Measurements from ENCODE around the gene PHKB.

DNA sequence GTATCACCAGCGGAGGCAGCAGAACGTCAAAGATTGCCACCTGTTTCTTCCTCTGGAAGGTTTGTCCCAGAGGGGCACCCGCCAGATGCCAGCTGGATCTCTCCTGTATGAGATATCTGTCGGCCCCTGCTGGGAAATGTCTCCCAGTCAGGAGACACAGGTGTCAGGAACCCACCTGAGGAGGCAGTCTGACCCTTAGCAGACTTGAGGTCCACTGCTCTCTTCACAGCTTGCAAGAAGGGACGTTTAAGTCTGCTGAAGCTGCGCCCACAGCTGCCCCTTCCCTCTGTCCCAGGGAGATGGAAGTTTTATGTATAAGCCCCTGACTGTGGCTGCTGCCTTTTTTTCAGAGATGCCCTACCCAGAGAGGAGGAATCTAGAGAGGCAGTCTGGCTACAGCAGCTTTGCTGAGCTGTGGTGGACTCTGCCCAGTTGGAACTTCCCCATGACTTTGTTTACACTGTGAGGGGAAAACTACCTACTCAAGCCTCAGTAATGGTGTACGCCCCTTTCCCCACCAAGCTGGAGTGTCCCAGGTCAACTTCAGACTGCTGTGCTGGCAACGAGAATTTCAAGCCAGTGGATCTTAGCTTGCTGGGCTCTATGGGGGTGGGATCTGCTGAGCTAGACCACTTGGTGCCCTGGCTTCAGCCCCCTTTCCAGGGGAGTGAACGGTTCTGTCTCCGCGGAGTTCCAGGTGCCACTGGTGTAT lies 92.9 kb downstream of the PHKB start:
- TF ChIP-seq POU2F2 (IDR thresholded peaks at IDR 0.05; ENCODE audit: low read depth, low read length) = no peak
- TF ChIP-seq POLR2A (IDR thresholded peaks at IDR 0.05; ENCODE audit: low read depth, low read length) = no peak
- TF ChIP-seq POLR2AphosphoS5 (IDR thresholded peaks at IDR 0.05; ENCODE audit: low read depth, low read length) = no peak
- TF ChIP-seq PAX5 (IDR thresholded peaks at IDR 0.05; ENCODE audit: insufficient read depth, low read length, severe bottlenecking) = no peak

Data from GM12891 (cell line).